K562 (cell line): ENCODE measurements around the gene EXOC3L1. TPM values are rescaled to one million over a fixed set of nuclear protein-coding genes. Genes with fewer than 3 reads are reported as not detected.

ENCODE experiments used
- BRF1 ChIP-seq: IDR thresholded peaks from 3 replicates; pipeline ENCODE4 v1.6.1; 2011; ENCODE audit warnings: borderline replicate concordance, mild to moderate bottlenecking; ENCODE audit not compliant: insufficient read length; ENCODE audit errors: extremely low read depth
- IFI16 ChIP-seq: fragments of 250-450 bp; sonication (Bioruptor Pico); IDR thresholded peaks from 2 replicates; pipeline ENCODE4 v2.1.2; 2022; ENCODE audit warnings: mild to moderate bottlenecking, inconsistent platforms
- KAT7 ChIP-seq: sonication (generic); formaldehyde crosslinking; IDR thresholded peaks from 2 replicates; pipeline ENCODE4 v1.8.0; 2022; ENCODE audit warnings: missing genetic modification reagents, mild to moderate bottlenecking, borderline replicate concordance
- KLF10 ChIP-seq: fragments of 250-450 bp; sonication (Bioruptor Pico); IDR thresholded peaks from 2 replicates; pipeline ENCODE4 v1.6.1; 2021; ENCODE audit warnings: matching md5 sums
- NFE2L1 ChIP-seq: fragments of 450-650 bp; IDR thresholded peaks from 2 replicates; pipeline ENCODE4 v1.6.1; 2016; ENCODE audit warnings: missing genetic modification characterization, low read depth, mild to moderate bottlenecking, missing compliant biosample characterization, moderate library complexity, borderline replicate concordance
- PRPF4 ChIP-seq: fragments of 200-400 bp; formaldehyde crosslinking; IDR thresholded peaks from one replicate; pipeline ENCODE4 v1.6.1; 2017; ENCODE audit warnings: low read length, low read depth, mild to moderate bottlenecking; ENCODE audit not compliant: insufficient read depth, poor library complexity, severe bottlenecking
- SNRNP70 ChIP-seq: fragments of 200-400 bp; formaldehyde crosslinking; optimal IDR thresholded peaks from 2 replicates; pipeline ENCODE3; 2017; ENCODE audit warnings: low read depth, low read length
- SREBF1 ChIP-seq: fragments of 150-350 bp; IDR thresholded peaks from 2 replicates; pipeline ENCODE4 v1.6.1; 2014; ENCODE audit warnings: antibody characterized with exemption, low read depth, low read length, borderline replicate concordance
- SRSF1 ChIP-seq: fragments of 200-400 bp; formaldehyde crosslinking; IDR thresholded peaks from 2 replicates; pipeline ENCODE4 v1.6.1; 2017; ENCODE audit warnings: mild to moderate bottlenecking, low read depth, low read length, moderate library complexity
- ZNF121 ChIP-seq: sonication (generic); formaldehyde crosslinking; conservative IDR thresholded peaks from 2 replicates; pipeline ENCODE4 v1.8.0; 2022; ENCODE audit warnings: missing genetic modification reagents
- ZNF253 ChIP-seq: fragments of 250-450 bp; sonication (Bioruptor Pico); conservative IDR thresholded peaks from 2 replicates; pipeline ENCODE4 v1.6.1; 2021; ENCODE audit warnings: mild to moderate bottlenecking
- ZNF347 ChIP-seq: fragments of 450-650 bp; formaldehyde crosslinking; IDR thresholded peaks from 2 replicates; pipeline ENCODE4 v1.4.0; 2020; ENCODE audit warnings: low read depth, mild to moderate bottlenecking, moderate library complexity
- ZNF449 ChIP-seq: fragments of 250-450 bp; sonication (Bioruptor Pico); IDR thresholded peaks from 2 replicates; pipeline ENCODE4 v1.8.0; 2022; ENCODE audit warnings: moderate library complexity, mild to moderate bottlenecking, inconsistent platforms
- ZNF76 ChIP-seq: fragments of 250-450 bp; sonication (Bioruptor Pico); IDR thresholded peaks from 2 replicates; pipeline ENCODE4 v1.4.0; 2020; ENCODE audit warnings: mild to moderate bottlenecking, moderate library complexity, borderline replicate concordance
- polyA plus RNA-seq, 8 experiments: library from polyadenylated mRNA; depleted of rRNA in 4 of 8; stranded (reverse) in 5 of 8; unstranded in 3 of 8; fragments of >200 nt; fragmentation: Nextera tagmentation in 2 of 8; fragmentation: Illumina TruSeq in 1 of 8; extraction: Ambion mirVana in 2 of 8; extraction: Trizol in 1 of 8; gene quantifications; 2 replicates each; pipeline versions ENCODE4 v1.2.1 to v1.2.3, GENCODE V29; 2011 to 2014; ENCODE audit warnings: inconsistent platforms in 1 of 8, missing spikeins in 1 of 8
- total RNA-seq, 7 experiments: library from RNA; depleted of rRNA in 6 of 7; stranded (reverse); fragments of >200 nt in 6 of 7; fragmentation: Illumina TruSeq in 2 of 7; extraction: Trizol in 2 of 7; gene quantifications; 2 replicates each; pipeline versions ENCODE4 v1.2.1 to v1.2.3, GENCODE V29; 2011 to 2021; ENCODE audit warnings: low replicate concordance in 1 of 7
- TF ChIP-seq, protein P1 (sequence below): fragments of 450-650 bp; IDR thresholded peaks from 2 replicates; pipeline ENCODE4 v1.7.1; 2018; ENCODE audit warnings: mild to moderate bottlenecking, low read depth; ENCODE audit not compliant: partially characterized antibody
- TF ChIP-seq, protein P2 (sequence below): fragments of 250-450 bp; sonication (Bioruptor Pico); IDR thresholded peaks from 2 replicates; pipeline ENCODE4 v1.5.0; 2020; ENCODE audit warnings: mild to moderate bottlenecking, borderline replicate concordance
- TF ChIP-seq, protein P3 (sequence below): fragments of 450-650 bp; IDR thresholded peaks from 2 replicates; pipeline ENCODE4 v1.6.1; 2017; ENCODE audit warnings: antibody characterized with exemption

EXOC3L1 gene
- total and polyA plus RNA-seq, 9 of the 15 experiments (the other 6 are each of a cell fraction or from before 2014, with no cell fraction given), result 0.08 TPM; not detected in 8

DNA sequence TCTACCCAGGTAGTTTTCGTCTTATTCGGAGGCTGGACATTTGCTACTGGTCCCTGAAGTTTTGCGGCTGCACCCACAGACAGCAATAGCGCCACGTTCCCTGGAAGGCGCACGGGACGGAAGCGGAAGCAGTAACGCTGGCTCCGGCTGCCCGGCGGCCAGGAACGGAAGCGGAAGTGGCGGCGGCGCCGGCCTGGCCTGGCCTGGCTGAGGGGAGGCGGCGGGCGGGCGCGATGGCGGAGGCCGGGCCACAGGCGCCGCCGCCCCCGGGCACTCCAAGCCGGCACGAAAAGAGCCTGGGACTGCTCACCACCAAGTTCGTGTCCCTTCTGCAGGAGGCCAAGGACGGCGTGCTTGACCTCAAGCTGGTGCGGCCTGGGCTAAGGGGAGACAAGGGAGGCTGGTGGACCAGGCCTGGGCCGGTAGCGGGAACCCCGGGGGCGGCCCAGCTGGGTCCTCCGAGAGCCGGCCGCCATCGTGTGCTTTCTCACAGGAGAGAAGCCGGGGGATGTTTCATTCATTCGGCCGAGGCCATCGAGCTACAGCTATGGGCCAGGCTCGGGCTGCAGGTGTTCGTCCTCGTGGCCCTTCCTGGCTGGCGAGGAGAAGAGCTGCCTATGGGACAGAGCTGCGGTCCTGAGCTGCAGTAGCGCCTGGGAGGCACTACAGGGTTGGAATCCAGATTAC, 2.2 kb upstream of the EXOC3L1 start, which contains the start of gene E2F4 (continued):
- TF ChIP-seq ZNF449 (CRISPR knock-in tag) (no peak), ZNF253 (no peak), SREBF1 (no peak), ZNF347 (CRISPR knock-in tag) (no peak), BRF1 (no peak), SNRNP70 (no peak), PRPF4 (no peak), ZNF76 (CRISPR knock-in tag) (no peak), KAT7 (CRISPR knock-in tag) (0 out of 2 replicates have a peak, but pooled peaks have one; percentile 32), NFE2L1 (tag) (no peak), KLF10 (CRISPR knock-in tag) (no peak), ZNF121 (CRISPR knock-in tag) (no peak), SRSF1 (no peak), IFI16 (CRISPR knock-in tag) (no peak)
- TF ChIP-seq, protein P1, sequence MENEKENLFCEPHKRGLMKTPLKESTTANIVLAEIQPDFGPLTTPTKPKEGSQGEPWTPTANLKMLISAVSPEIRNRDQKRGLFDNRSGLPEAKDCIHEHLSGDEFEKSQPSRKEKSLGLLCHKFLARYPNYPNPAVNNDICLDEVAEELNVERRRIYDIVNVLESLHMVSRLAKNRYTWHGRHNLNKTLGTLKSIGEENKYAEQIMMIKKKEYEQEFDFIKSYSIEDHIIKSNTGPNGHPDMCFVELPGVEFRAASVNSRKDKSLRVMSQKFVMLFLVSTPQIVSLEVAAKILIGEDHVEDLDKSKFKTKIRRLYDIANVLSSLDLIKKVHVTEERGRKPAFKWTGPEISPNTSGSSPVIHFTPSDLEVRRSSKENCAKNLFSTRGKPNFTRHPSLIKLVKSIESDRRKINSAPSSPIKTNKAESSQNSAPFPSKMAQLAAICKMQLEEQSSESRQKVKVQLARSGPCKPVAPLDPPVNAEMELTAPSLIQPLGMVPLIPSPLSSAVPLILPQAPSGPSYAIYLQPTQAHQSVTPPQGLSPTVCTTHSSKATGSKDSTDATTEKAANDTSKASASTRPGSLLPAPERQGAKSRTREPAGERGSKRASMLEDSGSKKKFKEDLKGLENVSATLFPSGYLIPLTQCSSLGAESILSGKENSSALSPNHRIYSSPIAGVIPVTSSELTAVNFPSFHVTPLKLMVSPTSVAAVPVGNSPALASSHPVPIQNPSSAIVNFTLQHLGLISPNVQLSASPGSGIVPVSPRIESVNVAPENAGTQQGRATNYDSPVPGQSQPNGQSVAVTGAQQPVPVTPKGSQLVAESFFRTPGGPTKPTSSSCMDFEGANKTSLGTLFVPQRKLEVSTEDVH, result peak; percentile 85
- TF ChIP-seq, protein P2, sequence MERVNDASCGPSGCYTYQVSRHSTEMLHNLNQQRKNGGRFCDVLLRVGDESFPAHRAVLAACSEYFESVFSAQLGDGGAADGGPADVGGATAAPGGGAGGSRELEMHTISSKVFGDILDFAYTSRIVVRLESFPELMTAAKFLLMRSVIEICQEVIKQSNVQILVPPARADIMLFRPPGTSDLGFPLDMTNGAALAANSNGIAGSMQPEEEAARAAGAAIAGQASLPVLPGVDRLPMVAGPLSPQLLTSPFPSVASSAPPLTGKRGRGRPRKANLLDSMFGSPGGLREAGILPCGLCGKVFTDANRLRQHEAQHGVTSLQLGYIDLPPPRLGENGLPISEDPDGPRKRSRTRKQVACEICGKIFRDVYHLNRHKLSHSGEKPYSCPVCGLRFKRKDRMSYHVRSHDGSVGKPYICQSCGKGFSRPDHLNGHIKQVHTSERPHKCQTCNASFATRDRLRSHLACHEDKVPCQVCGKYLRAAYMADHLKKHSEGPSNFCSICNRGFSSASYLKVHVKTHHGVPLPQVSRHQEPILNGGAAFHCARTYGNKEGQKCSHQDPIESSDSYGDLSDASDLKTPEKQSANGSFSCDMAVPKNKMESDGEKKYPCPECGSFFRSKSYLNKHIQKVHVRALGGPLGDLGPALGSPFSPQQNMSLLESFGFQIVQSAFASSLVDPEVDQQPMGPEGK (CRISPR knock-in tag), result no peak
- TF ChIP-seq, protein P3, sequence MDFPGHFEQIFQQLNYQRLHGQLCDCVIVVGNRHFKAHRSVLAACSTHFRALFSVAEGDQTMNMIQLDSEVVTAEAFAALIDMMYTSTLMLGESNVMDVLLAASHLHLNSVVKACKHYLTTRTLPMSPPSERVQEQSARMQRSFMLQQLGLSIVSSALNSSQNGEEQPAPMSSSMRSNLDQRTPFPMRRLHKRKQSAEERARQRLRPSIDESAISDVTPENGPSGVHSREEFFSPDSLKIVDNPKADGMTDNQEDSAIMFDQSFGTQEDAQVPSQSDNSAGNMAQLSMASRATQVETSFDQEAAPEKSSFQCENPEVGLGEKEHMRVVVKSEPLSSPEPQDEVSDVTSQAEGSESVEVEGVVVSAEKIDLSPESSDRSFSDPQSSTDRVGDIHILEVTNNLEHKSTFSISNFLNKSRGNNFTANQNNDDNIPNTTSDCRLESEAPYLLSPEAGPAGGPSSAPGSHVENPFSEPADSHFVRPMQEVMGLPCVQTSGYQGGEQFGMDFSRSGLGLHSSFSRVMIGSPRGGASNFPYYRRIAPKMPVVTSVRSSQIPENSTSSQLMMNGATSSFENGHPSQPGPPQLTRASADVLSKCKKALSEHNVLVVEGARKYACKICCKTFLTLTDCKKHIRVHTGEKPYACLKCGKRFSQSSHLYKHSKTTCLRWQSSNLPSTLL, result no peak
